HepG2 (cell line): ENCODE results near the gene HLA-DRB1. TPM values are rescaled to one million over a fixed set of nuclear protein-coding genes. Genes with fewer than 3 reads are reported as not detected.

Source experiments
- BCL6 ChIP-seq: IDR thresholded peaks from 2 replicates; pipeline ENCODE4 v1.6.1; 2016; ENCODE audit warnings: missing genetic modification reagents, missing compliant biosample characterization
- DPF2 ChIP-seq: sonication (generic); formaldehyde crosslinking; IDR thresholded peaks from 2 replicates; pipeline ENCODE4 v1.4.0; 2020; ENCODE audit warnings: mild to moderate bottlenecking, low read depth, missing genetic modification reagents, borderline replicate concordance
- THAP11 ChIP-seq: IDR thresholded peaks from 2 replicates; pipeline ENCODE4 v1.6.1; 2016; ENCODE audit warnings: missing biosample characterization, missing genetic modification reagents
- ZNF652 ChIP-seq: IDR thresholded peaks from 2 replicates; pipeline ENCODE4 v1.6.1; 2016; ENCODE audit warnings: low read depth, borderline replicate concordance
- polyA plus RNA-seq, 8 experiments: library from polyadenylated mRNA; depleted of rRNA in 3 of 8; stranded (reverse) in 7 of 8; unstranded in 1 of 8; fragments of >200 nt; fragmentation: Illumina TruSeq in 4 of 8; extraction: Trizol in 4 of 8; gene quantifications; 2 replicates each; pipeline versions ENCODE4 v1.2.1 to v1.2.3, GENCODE V29; 2011 to 2016; ENCODE audit warnings: low read depth in 4 of 8, missing spikeins in 1 of 8, mixed read lengths in 1 of 8; ENCODE audit not compliant: insufficient read depth in 1 of 8
- total RNA-seq, 5 experiments: library from RNA; depleted of rRNA; stranded (reverse); fragments of >200 nt; fragmentation: Illumina TruSeq; extraction: Trizol; gene quantifications; 2 replicates each; pipeline ENCODE4 v1.2.3, GENCODE V29; 2016; ENCODE audit warnings: low read depth in 1 of 5
- TF ChIP-seq, protein P1 (sequence below): sonication (generic); formaldehyde crosslinking; IDR thresholded peaks from 2 replicates; pipeline ENCODE4 v1.5.0; 2020; ENCODE audit warnings: mild to moderate bottlenecking, missing genetic modification reagents, borderline replicate concordance
- TF ChIP-seq, protein P2 (sequence below): sonication (generic); formaldehyde crosslinking; IDR thresholded peaks from 2 replicates; pipeline ENCODE4 v1.4.0; 2020; ENCODE audit warnings: missing genetic modification reagents, borderline replicate concordance

Gene HLA-DRB1
- total and polyA plus RNA-seq, 2 of the 13 experiments (the other 11 are each of a cell fraction or from before 2014, with no cell fraction given) = 0.09 TPM; not detected in 1

DNA sequence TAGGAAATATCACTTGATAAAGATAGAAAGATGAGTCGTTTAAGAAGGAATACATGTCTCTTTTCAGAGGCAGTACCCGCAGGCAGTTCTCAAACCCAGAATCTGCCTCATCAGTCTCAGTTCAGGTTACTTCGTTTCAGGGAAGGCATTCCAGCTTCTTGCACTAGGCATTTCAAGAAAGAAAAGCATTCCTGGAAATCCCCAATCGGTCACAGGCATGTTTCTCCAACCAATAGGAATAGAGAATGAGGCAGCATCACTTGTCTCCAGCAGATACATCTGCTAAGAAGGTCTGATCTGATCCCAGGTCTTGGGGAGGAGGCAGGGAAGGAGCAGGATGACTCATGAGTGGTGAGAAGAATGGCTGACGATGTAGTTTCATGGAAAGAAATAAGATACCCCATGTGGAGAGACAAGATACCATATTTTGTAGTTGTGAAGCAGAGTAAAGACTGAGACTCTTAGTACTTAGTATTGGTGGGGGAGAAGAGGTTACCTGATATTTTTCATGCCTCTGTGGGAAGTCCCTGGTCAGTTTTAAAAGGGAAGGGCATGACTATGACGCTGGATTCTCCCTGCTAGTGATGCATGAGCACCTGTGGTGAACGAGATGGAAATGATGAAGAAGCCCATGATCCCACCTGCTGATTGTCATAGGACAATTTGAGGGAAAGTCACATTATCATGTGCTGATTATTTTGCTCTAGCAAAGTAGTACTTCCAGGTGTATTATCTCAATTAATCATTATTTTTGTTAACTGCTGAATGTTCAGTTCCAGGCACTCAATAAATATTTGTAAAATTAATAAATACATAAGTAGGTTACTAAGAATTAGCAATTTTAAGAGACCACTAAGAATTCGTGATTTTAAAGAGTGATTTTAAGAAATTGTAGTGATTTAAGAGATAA, 20.3 kb upstream of the HLA-DRB1 start (continued):
- TF ChIP-seq, protein P1, sequence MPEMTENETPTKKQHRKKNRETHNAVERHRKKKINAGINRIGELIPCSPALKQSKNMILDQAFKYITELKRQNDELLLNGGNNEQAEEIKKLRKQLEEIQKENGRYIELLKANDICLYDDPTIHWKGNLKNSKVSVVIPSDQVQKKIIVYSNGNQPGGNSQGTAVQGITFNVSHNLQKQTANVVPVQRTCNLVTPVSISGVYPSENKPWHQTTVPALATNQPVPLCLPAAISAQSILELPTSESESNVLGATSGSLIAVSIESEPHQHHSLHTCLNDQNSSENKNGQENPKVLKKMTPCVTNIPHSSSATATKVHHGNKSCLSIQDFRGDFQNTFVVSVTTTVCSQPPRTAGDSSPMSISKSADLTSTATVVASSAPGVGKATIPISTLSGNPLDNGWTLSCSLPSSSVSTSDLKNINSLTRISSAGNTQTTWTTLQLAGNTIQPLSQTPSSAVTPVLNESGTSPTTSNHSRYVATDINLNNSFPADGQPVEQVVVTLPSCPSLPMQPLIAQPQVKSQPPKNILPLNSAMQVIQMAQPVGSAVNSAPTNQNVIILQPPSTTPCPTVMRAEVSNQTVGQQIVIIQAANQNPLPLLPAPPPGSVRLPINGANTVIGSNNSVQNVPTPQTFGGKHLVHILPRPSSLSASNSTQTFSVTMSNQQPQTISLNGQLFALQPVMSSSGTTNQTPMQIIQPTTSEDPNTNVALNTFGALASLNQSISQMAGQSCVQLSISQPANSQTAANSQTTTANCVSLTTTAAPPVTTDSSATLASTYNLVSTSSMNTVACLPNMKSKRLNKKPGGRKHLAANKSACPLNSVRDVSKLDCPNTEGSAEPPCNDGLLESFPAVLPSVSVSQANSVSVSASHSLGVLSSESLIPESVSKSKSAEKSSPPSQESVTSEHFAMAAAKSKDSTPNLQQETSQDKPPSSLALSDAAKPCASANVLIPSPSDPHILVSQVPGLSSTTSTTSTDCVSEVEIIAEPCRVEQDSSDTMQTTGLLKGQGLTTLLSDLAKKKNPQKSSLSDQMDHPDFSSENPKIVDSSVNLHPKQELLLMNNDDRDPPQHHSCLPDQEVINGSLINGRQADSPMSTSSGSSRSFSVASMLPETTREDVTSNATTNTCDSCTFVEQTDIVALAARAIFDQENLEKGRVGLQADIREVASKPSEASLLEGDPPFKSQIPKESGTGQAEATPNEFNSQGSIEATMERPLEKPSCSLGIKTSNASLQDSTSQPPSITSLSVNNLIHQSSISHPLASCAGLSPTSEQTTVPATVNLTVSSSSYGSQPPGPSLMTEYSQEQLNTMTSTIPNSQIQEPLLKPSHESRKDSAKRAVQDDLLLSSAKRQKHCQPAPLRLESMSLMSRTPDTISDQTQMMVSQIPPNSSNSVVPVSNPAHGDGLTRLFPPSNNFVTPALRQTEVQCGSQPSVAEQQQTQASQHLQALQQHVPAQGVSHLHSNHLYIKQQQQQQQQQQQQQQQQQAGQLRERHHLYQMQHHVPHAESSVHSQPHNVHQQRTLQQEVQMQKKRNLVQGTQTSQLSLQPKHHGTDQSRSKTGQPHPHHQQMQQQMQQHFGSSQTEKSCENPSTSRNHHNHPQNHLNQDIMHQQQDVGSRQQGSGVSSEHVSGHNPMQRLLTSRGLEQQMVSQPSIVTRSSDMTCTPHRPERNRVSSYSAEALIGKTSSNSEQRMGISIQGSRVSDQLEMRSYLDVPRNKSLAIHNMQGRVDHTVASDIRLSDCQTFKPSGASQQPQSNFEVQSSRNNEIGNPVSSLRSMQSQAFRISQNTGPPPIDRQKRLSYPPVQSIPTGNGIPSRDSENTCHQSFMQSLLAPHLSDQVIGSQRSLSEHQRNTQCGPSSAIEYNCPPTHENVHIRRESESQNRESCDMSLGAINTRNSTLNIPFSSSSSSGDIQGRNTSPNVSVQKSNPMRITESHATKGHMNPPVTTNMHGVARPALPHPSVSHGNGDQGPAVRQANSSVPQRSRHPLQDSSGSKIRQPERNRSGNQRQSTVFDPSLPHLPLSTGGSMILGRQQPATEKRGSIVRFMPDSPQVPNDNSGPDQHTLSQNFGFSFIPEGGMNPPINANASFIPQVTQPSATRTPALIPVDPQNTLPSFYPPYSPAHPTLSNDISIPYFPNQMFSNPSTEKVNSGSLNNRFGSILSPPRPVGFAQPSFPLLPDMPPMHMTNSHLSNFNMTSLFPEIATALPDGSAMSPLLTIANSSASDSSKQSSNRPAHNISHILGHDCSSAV (CRISPR knock-in tag) = no peak
- TF ChIP-seq ZNF652 (CRISPR knock-in tag) = no peak
- 0 out of 2 replicates have a peak, but pooled peaks have one; percentile 18 for TF ChIP-seq BCL6 (CRISPR knock-in tag)
- TF ChIP-seq DPF2 = no peak
- TF ChIP-seq, protein P2, sequence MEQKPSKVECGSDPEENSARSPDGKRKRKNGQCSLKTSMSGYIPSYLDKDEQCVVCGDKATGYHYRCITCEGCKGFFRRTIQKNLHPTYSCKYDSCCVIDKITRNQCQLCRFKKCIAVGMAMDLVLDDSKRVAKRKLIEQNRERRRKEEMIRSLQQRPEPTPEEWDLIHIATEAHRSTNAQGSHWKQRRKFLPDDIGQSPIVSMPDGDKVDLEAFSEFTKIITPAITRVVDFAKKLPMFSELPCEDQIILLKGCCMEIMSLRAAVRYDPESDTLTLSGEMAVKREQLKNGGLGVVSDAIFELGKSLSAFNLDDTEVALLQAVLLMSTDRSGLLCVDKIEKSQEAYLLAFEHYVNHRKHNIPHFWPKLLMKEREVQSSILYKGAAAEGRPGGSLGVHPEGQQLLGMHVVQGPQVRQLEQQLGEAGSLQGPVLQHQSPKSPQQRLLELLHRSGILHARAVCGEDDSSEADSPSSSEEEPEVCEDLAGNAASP (CRISPR knock-in tag) = no peak
- TF ChIP-seq THAP11 (CRISPR knock-in tag) = no peak
